DMS53 treated with DMSO at 0.1 percent for 48 hours (cell line): ENCODE measurements around the gene GSTO2.

Experiments used
- DNase-seq: peaks from one replicate; lab custom pipeline; 2025; ENCODE audit not compliant: unreplicated experiment; lab: John Stamatoyannopoulos, UW

Gene GSTO2

GRCh38 chr10:104279550-104280259 lies 10.7 kb downstream of the GSTO2 start:
- DNase-seq = no peak

- no peak for DNase-seq
Measured at GRCh38 chr10:104281694-104282093, 12.7 kb downstream of the GSTO2 start.

GRCh38 chr10:104284846-104285245 lies 15.9 kb downstream of the GSTO2 start:
- no peak for DNase-seq

GRCh38 chr10:104286939-104287338 lies 18.0 kb downstream of the GSTO2 start:
- DNase-seq = no peak

GRCh38 chr10:104288355-104288754 lies 19.4 kb downstream of the GSTO2 start:
- DNase-seq = peak; percentile 18

GRCh38 chr10:104291439-104291951 lies 22.5 kb downstream of the GSTO2 start:
- DNase-seq = peak; percentile 87

- DNase-seq = no peak
Measured at GRCh38 chr10:104293011-104293410, 24.0 kb downstream of the GSTO2 start.

GRCh38 chr10:104293781-104294321 lies 24.9 kb downstream of the GSTO2 start:
- DNase-seq = no peak

- DNase-seq = no peak
Measured at GRCh38 chr10:104296687-104297436, 27.9 kb downstream of the GSTO2 start.

- no peak for DNase-seq
Measured at GRCh38 chr10:104297697-104298660, 29.0 kb downstream of the GSTO2 start.

GRCh38 chr10:104299031-104299904 lies 30.3 kb downstream of the GSTO2 start:
- DNase-seq = no peak

GRCh38 chr10:104300002-104300735 lies 31.2 kb downstream of the GSTO2 start:
- DNase-seq = no peak

GRCh38 chr10:104300736-104301292 lies 31.8 kb downstream of the GSTO2 start:
- peak; percentile 96 for DNase-seq

GRCh38 chr10:104301907-104302690 lies 33.1 kb downstream of the GSTO2 start:
- DNase-seq = no peak

- no peak for DNase-seq
Measured at GRCh38 chr10:104303594-104304355, 34.8 kb downstream of the GSTO2 start.

GRCh38 chr10:104304356-104304745 lies 35.4 kb downstream of the GSTO2 start:
- no peak for DNase-seq

GRCh38 chr10:104304927-104305326 lies 35.9 kb downstream of the GSTO2 start:
- DNase-seq = no peak
